H1 (cell line): ENCODE data around the gene DGAT2. TPM values are rescaled to one million over a fixed set of nuclear protein-coding genes. Genes with fewer than 3 reads are reported as not detected.

Experiments
- CTCF ChIA-PET: fragments of 300-600 bp; sonication (Branson Sonifier 250); formaldehyde crosslinking; loops from one replicate; lab custom pipeline; 2021; ENCODE audit not compliant: partially characterized antibody; lab: Charles Lee
- POLR2A ChIA-PET: fragments of 300-600 bp; sonication (Branson Sonifier 250); formaldehyde crosslinking; loops from one replicate; lab custom pipeline; 2021; ENCODE audit warnings: inconsistent platforms; ENCODE audit not compliant: partially characterized antibody; lab: Charles Lee
- DNase-seq, 2 experiments: peaks; one replicate each; pipeline versions ENCODE4 v3.0.0 to v3.0.0-alpha.2; 2010 to 2022; ENCODE audit warnings: low spot score in 2 of 2, low read depth in 1 of 2, mixed read lengths in 1 of 2
- FAIRE-seq: peaks from 2 replicates; lab custom pipeline; 2011; peaks lifted over from hg19 to GRCh38; lab: Jason Lieb, UNC
- H2AFZ ChIP-seq: 2 replicates; pipeline ENCODE4 v1.8.1; 2012; ENCODE audit warnings: low read length, inconsistent platforms
- H2AK5ac ChIP-seq: 2 replicates; pipeline ENCODE4 v1.6.1; 2013; ENCODE audit warnings: low read depth, low read length
- H2BK120ac ChIP-seq: replicated peaks from 2 replicates; pipeline ENCODE3; 2013; ENCODE audit warnings: low read depth, low read length, inconsistent platforms
- H2BK12ac ChIP-seq: 2 replicates; pipeline ENCODE4 v1.6.1; 2013; ENCODE audit warnings: low read depth, low read length
- H2BK15ac ChIP-seq: 2 replicates; pipeline ENCODE4 v1.6.1; 2013; ENCODE audit warnings: low read length
- H2BK20ac ChIP-seq: 2 replicates; pipeline ENCODE4 v1.6.1; 2013; ENCODE audit warnings: low read length
- H2BK5ac ChIP-seq: 2 replicates; pipeline ENCODE4 v1.6.1; 2013; ENCODE audit warnings: low read depth, low read length
- H3K14ac ChIP-seq: 2 replicates; pipeline ENCODE4 v1.6.1; 2013; ENCODE audit warnings: inconsistent platforms; ENCODE audit not compliant: insufficient read length
- H3K18ac ChIP-seq: 2 replicates; pipeline ENCODE4 v1.6.1; 2013; ENCODE audit warnings: low read length; ENCODE audit errors: extremely low read depth
- H3K23ac ChIP-seq: 2 replicates; pipeline ENCODE4 v1.6.1; 2013; ENCODE audit warnings: inconsistent platforms; ENCODE audit not compliant: insufficient read length
- H3K23me2 ChIP-seq: 2 replicates; pipeline ENCODE4 v1.6.1; 2013; ENCODE audit warnings: low read depth, low read length
- H3K27ac ChIP-seq: 2 replicates; pipeline ENCODE4 v1.6.1; 2011; ENCODE audit warnings: low read depth, low read length, inconsistent platforms
- H3K27me3 ChIP-seq, 4 experiments: replicated peaks in 1 of 4; 1 replicate in 1 of 4; 2 replicates in 3 of 4; pipeline versions ENCODE4 v1.6.1 to v1.8.1; 2011 to 2013; ENCODE audit warnings: low read length in 3 of 4, mild to moderate bottlenecking in 3 of 4, inconsistent platforms in 2 of 4, mixed read lengths in 2 of 4, moderate library complexity in 1 of 4; ENCODE audit not compliant: control insufficient read depth in 3 of 4, insufficient read depth in 3 of 4; ENCODE audit errors: extremely low read depth in 1 of 4
- H3K36me3 ChIP-seq, 4 experiments: 2 replicates each; pipeline versions ENCODE4 v1.6.1 to v1.8.1; 2011 to 2013; ENCODE audit warnings: mild to moderate bottlenecking in 4 of 4, low read length in 3 of 4, moderate library complexity in 2 of 4, control low read depth in 1 of 4, inconsistent platforms in 1 of 4; ENCODE audit not compliant: insufficient read depth in 4 of 4, control insufficient read depth in 2 of 4
- H3K4ac ChIP-seq: replicated peaks from 2 replicates; pipeline ENCODE3; 2013; ENCODE audit warnings: low read length, low read depth, mixed read lengths, inconsistent platforms; ENCODE audit not compliant: insufficient read length
- H3K4me1 ChIP-seq, 4 experiments: replicated peaks in 1 of 4; 1 replicate in 1 of 4; 2 replicates in 3 of 4; pipeline versions ENCODE4 v1.6.1 to v1.8.1; 2011 to 2013; ENCODE audit warnings: low read length in 3 of 4, inconsistent platforms in 2 of 4, mixed read lengths in 1 of 4; ENCODE audit not compliant: insufficient read depth in 4 of 4, control insufficient read depth in 3 of 4
- H3K4me2 ChIP-seq, 2 experiments: 2 replicates each; pipeline versions ENCODE4 v1.6.1 to v1.8.1; 2011 to 2013; ENCODE audit warnings: low read depth in 2 of 2, low read length in 2 of 2, control low read depth in 1 of 2, inconsistent platforms in 1 of 2, mild to moderate bottlenecking in 1 of 2; ENCODE audit not compliant: insufficient read depth in 1 of 2
- H3K4me3 ChIP-seq, 4 experiments: fragments of 200-600, 300-600 bp in 1 of 4; sonication (generic), shearing (Covaris generic), sonication (Bioruptor Twin) in 1 of 4; 2 replicates each; pipeline versions ENCODE4 v1.5.1 to v1.8.1; 2011 to 2016; ENCODE audit warnings: low read length in 4 of 4, low read depth in 3 of 4, control low read depth in 2 of 4, inconsistent platforms in 2 of 4, mild to moderate bottlenecking in 2 of 4, mixed read lengths in 1 of 4, moderate library complexity in 1 of 4; ENCODE audit not compliant: insufficient read depth in 2 of 4; ENCODE audit errors: extremely low read depth in 1 of 4
- H3K56ac ChIP-seq: replicated peaks from 2 replicates; pipeline ENCODE3; 2013; ENCODE audit warnings: low read depth, mild to moderate bottlenecking, mixed read lengths, low read length, inconsistent platforms; ENCODE audit not compliant: insufficient read length
- H3K79me1 ChIP-seq: 2 replicates; pipeline ENCODE4 v1.6.1; 2013; ENCODE audit warnings: low read depth, low read length, control low read depth
- H3K79me2 ChIP-seq, 2 experiments: 2 replicates each; pipeline versions ENCODE4 v1.6.1 to v1.8.1; 2012 to 2013; ENCODE audit warnings: low read length in 2 of 2, mild to moderate bottlenecking in 2 of 2, inconsistent platforms in 1 of 2; ENCODE audit not compliant: insufficient read depth in 2 of 2, control insufficient read depth in 1 of 2
- H3K9ac ChIP-seq, 4 experiments: replicated peaks in 1 of 4; 1 replicate in 1 of 4; 2 replicates in 3 of 4; pipeline versions ENCODE4 v1.6.1 to v1.8.1; 2011 to 2013; ENCODE audit warnings: low read depth in 3 of 4, low read length in 3 of 4, control low read depth in 2 of 4, mild to moderate bottlenecking in 2 of 4, moderate library complexity in 2 of 4, inconsistent platforms in 1 of 4; ENCODE audit errors: extremely low read depth in 1 of 4
- H3K9me3 ChIP-seq, 2 experiments: 2 replicates each; pipeline versions ENCODE4 v1.6.1 to v1.8.1; 2012 to 2013; ENCODE audit warnings: mild to moderate bottlenecking in 2 of 2, moderate library complexity in 2 of 2, control low read depth in 1 of 2, inconsistent platforms in 1 of 2, low read depth in 1 of 2, low read length in 1 of 2, mixed read lengths in 1 of 2; ENCODE audit not compliant: insufficient read depth in 2 of 2
- H4K20me1 ChIP-seq, 2 experiments: replicated peaks in 1 of 2; 2 replicates each; pipeline versions ENCODE3 to v1.8.1; 2011 to 2013; ENCODE audit warnings: inconsistent platforms in 2 of 2, low read length in 2 of 2, mild to moderate bottlenecking in 1 of 2; ENCODE audit not compliant: insufficient read depth in 2 of 2, control insufficient read depth in 1 of 2
- H4K5ac ChIP-seq: 2 replicates; pipeline ENCODE4 v1.6.1; 2013; ENCODE audit warnings: low read length, low read depth, mixed read lengths, inconsistent platforms; ENCODE audit not compliant: insufficient read length
- H4K8ac ChIP-seq: 2 replicates; pipeline ENCODE4 v1.8.0; 2013; ENCODE audit warnings: mild to moderate bottlenecking, moderate library complexity, low read length, inconsistent platforms; ENCODE audit not compliant: insufficient read depth; ENCODE audit errors: extremely low read depth
- H4K91ac ChIP-seq: replicated peaks from 2 replicates; pipeline ENCODE3; 2013; ENCODE audit warnings: low read length, mixed read lengths, inconsistent platforms; ENCODE audit not compliant: insufficient read length
- CHD1 ChIP-seq: IDR thresholded peaks from 2 replicates; pipeline ENCODE4 v1.6.1; 2012; ENCODE audit warnings: low read depth, low read length, improper control_type of control experiment
- CTCF ChIP-seq, 3 experiments: IDR thresholded peaks; 1 replicate in 2 of 3; 2 replicates in 1 of 3; pipeline versions ENCODE4 v1.5.1 to v1.6.1; 2011; ENCODE audit warnings: low read length in 3 of 3, mild to moderate bottlenecking in 3 of 3, inconsistent platforms in 2 of 3, low read depth in 1 of 3, moderate library complexity in 1 of 3; ENCODE audit not compliant: insufficient read depth in 1 of 3; ENCODE audit errors: control extremely low read depth in 1 of 3
- KDM4A ChIP-seq: IDR thresholded peaks from one replicate; pipeline ENCODE4 v1.7.1; 2012; ENCODE audit warnings: low read depth, mild to moderate bottlenecking, moderate library complexity, low read length, inconsistent platforms; ENCODE audit not compliant: severe bottlenecking
- RAD21 ChIP-seq, 2 experiments: IDR thresholded peaks in 1 of 2; conservative IDR thresholded peaks in 1 of 2; 2 replicates each; pipeline ENCODE4 v1.6.1; 2011; ENCODE audit warnings: low read depth in 2 of 2, low read length in 2 of 2, improper control_type of control experiment in 1 of 2, inconsistent platforms in 1 of 2, mild to moderate bottlenecking in 1 of 2, moderate library complexity in 1 of 2
- SP2 ChIP-seq: IDR thresholded peaks from 2 replicates; pipeline ENCODE4 v1.6.1; 2012; ENCODE audit warnings: mild to moderate bottlenecking, low read length, inconsistent platforms
- YY1 ChIP-seq: IDR thresholded peaks from 2 replicates; pipeline ENCODE4 v1.6.1; 2011; ENCODE audit warnings: low read depth, mild to moderate bottlenecking, low read length
- WGBS, 2 experiments: shearing (Covaris generic) in 1 of 2; methylation state at CpG; one replicate each; pipeline versions ENCODE4 v1.1.6 to v1.1.7; 2013 to 2015; ENCODE audit warnings: low lambda C conversion rate in 2 of 2, mixed read lengths in 2 of 2, inconsistent platforms in 1 of 2, low coverage in 1 of 2, missing lambda C conversion rate in 1 of 2; ENCODE audit not compliant: insufficient replicate concordance in 2 of 2, insufficient coverage in 1 of 2, insufficient read length in 1 of 2; ENCODE audit errors: extremely low coverage in 1 of 2, missing lambda C conversion rate in 1 of 2; 5-methylcytosine and 5-hydroxymethylcytosine counted together
- polyA plus RNA-seq, 7 experiments: library from polyadenylated mRNA; depleted of rRNA in 3 of 7; stranded (reverse) in 5 of 7; unstranded in 2 of 7; fragments of >200 nt in 5 of 7; fragments of 200-250 nt in 2 of 7; gene quantifications; 1 replicate in 5 of 7; 2 replicates in 1 of 7; 4 replicates in 1 of 7; pipeline versions ENCODE4 v1.2.1 to v1.2.3, GENCODE V29; 2011 to 2013; ENCODE audit warnings: missing spikeins in 2 of 7, mixed read lengths in 2 of 7
- total RNA-seq: library from RNA; stranded (reverse); fragmentation: NEBNext Ultra II Directional; extraction: Animal tissue kit (Norgen Biotek cat#: 25700); gene quantifications from 2 replicates; pipeline ENCODE4 v1.2.1, GENCODE V29; 2021

The DGAT2 gene
- total and polyA plus RNA-seq, 2 of the 8 experiments (the other 6 are each of a cell fraction or from before 2014, with no cell fraction given) = 3.2 to 5.9 TPM

- no peak overlapping the region for H3K14ac ChIP-seq
- no peaks in the 10 kb centered on the region for H3K79me2 ChIP-seq
- H4K8ac ChIP-seq = no peak overlapping the region
- H2AFZ ChIP-seq = no peak overlapping the region
- H3K23ac ChIP-seq = no peak overlapping the region
- no peaks in the 10 kb centered on the region for H4K20me1 ChIP-seq
- 62% methylated on average over 10 of the region's 10 CpGs; no CpG with 5 or more reads in 1 of the 2 experiments for WGBS, 2 experiments
- peak overlapping the region; percentile 22 for H4K91ac ChIP-seq
- no peak overlapping the region for H2BK5ac ChIP-seq
- ChIA-PET CTCF (interaction anchor here (0.5 to 6.0 kb wide), 33 partner anchors 9 to 523 kb away, joined by 3 to 94 read pairs (median 4); partner anchors contain the start of gene UVRAG), POLR2A (interaction anchor here (1.4 kb wide), 1 partner anchor 60 kb away, joined by 4 read pairs; no protein-coding TSS in a partner anchor)
- H3K18ac ChIP-seq = no peak overlapping the region
- H2BK20ac ChIP-seq = no peak overlapping the region
- H2BK120ac ChIP-seq = no peak overlapping the region
- H3K9ac ChIP-seq = no peak overlapping the region
- peak; percentile 95 for FAIRE-seq
- TF ChIP-seq SP2 (no peak), CHD1 (no peak), RAD21 (IDR thresholded peaks at IDR 0.05 in 1 of 2, conservative IDR thresholded peaks at IDR 0.05 in 1 of 2; ENCODE audit: low read depth in 2 of 2, low read length in 2 of 2) (peak; percentile 87 to 91), KDM4A (no peak), YY1 (0 out of 2 replicates have a peak, but pooled peaks have one; percentile 35), CTCF (IDR thresholded peaks at IDR 0.05; ENCODE audit: control extremely low read depth in 1 of 3, insufficient read depth in 1 of 3, low read depth in 1 of 3, low read length in 3 of 3) (peak; percentile 79 to 98 (median 91))
- DNase-seq = peak; percentile 53 to 91
- H3K4ac ChIP-seq = no peak overlapping the region
- H3K4me2 ChIP-seq = no peak overlapping the region
- no peaks in the 10 kb centered on the region for H3K27me3 ChIP-seq
- no peak overlapping the region for H2AK5ac ChIP-seq
- no peaks in the 10 kb centered on the region for H3K36me3 ChIP-seq
- H2BK15ac ChIP-seq = no peak overlapping the region
- H3K4me1 ChIP-seq = 0 out of 7 replicates have a peak, but pooled peaks cover 0 to 2% (median 0%) of the 10 kb centered on the region in 4 experiments
- no peak overlapping the region for H2BK12ac ChIP-seq
- no peaks in the 10 kb centered on the region for H3K23me2 ChIP-seq
- no peak overlapping the region for H3K56ac ChIP-seq
- no peak overlapping the region for H4K5ac ChIP-seq
- no peak overlapping the region for H3K4me3 ChIP-seq
- H3K79me1 ChIP-seq = no peaks in the 10 kb centered on the region
- no peaks in the 10 kb centered on the region for H3K9me3 ChIP-seq
- no peak overlapping the region for H3K27ac ChIP-seq
Observed at GRCh38 chr11:75802913-75803820, 34.6 kb downstream of the DGAT2 start.
